Muscle layer of duodenum (tissue), 2 donors: Measurements from ENCODE around the gene FANCB.
A peak's percentile ranks its signal among the peaks of the same experiment; 100 is the strongest.

ENCODE experiments used
- H3K27ac ChIP-seq: one replicate; pipeline ENCODE4 v1.7.0; 2013; ENCODE audit warnings: mild to moderate bottlenecking, low read length
- H3K27me3 ChIP-seq: one replicate; pipeline ENCODE4 v1.7.0; 2013; ENCODE audit warnings: low read depth, mild to moderate bottlenecking, control low read depth, low read length
- H3K36me3 ChIP-seq, 2 donors: one replicate each; pipeline ENCODE4 v1.7.0; 2013; ENCODE audit warnings: low read length in 2 of 2, control low read depth in 1 of 2, mild to moderate bottlenecking in 1 of 2; ENCODE audit not compliant: insufficient read depth in 2 of 2, control insufficient read depth in 1 of 2
- H3K4me1 ChIP-seq, 2 donors: one replicate each; pipeline ENCODE4 v1.7.0; 2013; ENCODE audit warnings: low read length in 2 of 2, mild to moderate bottlenecking in 2 of 2, control low read depth in 1 of 2, moderate library complexity in 1 of 2; ENCODE audit not compliant: insufficient read depth in 2 of 2, control insufficient read depth in 1 of 2
- H3K4me3 ChIP-seq, 2 donors: one replicate each; pipeline ENCODE4 v1.7.0; 2013; ENCODE audit warnings: low read length in 2 of 2, low read depth in 1 of 2, mild to moderate bottlenecking in 1 of 2
- H3K9me3 ChIP-seq, 2 donors: one replicate each; pipeline ENCODE4 v1.7.0; 2013; ENCODE audit warnings: low read length in 2 of 2, control low read depth in 1 of 2, mild to moderate bottlenecking in 1 of 2; ENCODE audit not compliant: control insufficient read depth in 1 of 2
- donor health status: healthy.

FANCB gene

DNA sequence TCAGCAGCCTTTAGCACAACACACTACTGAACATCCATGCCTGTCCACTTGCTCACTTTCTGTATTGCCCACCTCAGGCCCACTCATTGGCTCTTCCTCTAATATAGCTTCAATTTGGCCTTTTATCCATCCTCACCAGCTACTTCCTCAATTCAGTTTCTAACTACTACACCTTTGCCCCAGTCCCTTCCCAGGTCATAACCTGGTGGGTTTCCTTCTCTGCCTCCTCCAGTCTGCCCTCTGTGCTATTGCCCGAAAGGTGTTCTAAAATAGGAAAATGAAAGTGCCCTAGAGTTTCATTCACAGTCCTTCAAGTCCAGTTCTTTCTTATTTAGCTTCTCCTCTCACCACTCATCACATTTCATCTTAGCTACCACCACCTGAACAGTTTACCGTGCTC is 23.4 kb upstream of the FANCB start:
- Histone ChIP-seq H3K9me3 (no peaks in the 10 kb centered on the region), H3K27me3 (no peaks in the 10 kb centered on the region), H3K27ac (no peak overlapping the region), H3K4me1 (no peaks in the 10 kb centered on the region), H3K4me3 (no peak overlapping the region), H3K36me3 (peaks cover 0 to 6% of the 10 kb centered on the region in 2 donors)

GRCh38 chrX:14886252-14886651 is 13.4 kb upstream of the FANCB start:
- H3K9me3 ChIP-seq, result no peaks in the 10 kb centered on the region
- no peaks in the 10 kb centered on the region for H3K27me3 ChIP-seq
- H3K4me1 ChIP-seq, result no peaks in the 10 kb centered on the region
- no peaks in the 10 kb centered on the region for H3K36me3 ChIP-seq
- H3K27ac ChIP-seq, result no peak overlapping the region
- no peak overlapping the region for H3K4me3 ChIP-seq

DNA sequence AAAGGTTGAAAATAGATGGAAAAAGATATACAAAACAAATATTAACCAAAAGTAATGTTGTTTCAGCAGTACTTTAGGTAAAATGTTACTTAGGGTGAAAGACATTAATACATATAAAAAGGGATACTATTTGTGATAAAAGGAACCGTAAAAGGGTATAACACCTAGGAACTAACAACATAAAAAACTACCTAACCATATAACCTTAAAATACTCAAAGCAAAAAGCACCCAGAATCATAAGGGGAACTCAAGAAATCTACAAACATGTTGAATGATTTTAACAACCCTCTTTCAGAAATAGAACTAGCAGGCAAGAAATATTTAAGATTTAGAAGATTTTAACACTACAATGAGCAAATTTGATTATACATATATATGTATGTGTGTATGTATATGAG is 11.8 kb upstream of the FANCB start:
- Histone ChIP-seq H3K27ac (no peak overlapping the region), H3K36me3 (no peaks in the 10 kb centered on the region), H3K9me3 (no peaks in the 10 kb centered on the region), H3K27me3 (no peaks in the 10 kb centered on the region), H3K4me1 (no peaks in the 10 kb centered on the region), H3K4me3 (no peak overlapping the region)

DNA sequence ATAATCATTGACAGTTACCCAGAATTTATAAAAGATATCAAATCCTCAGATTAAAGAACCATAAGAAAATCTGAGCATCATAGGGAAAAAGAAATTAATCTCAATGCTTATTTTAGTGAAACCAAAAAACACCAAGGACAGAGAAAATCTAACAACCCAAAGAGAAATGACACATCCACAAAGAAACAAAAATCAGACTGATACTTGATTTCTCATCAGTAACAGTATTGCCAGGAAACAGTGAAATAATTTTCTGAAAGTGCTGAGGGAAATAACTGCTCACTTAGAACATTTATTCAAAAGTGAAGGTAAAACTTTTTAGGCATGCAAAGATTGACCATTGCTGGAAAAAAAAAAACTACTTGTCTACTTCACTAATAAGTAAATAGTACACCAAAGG is 11.0 kb upstream of the FANCB start:
- H3K36me3 ChIP-seq, result no peaks in the 10 kb centered on the region
- peaks cover 0 to 3% of the 10 kb centered on the region in 2 donors for H3K4me1 ChIP-seq
- H3K27ac ChIP-seq, result no peak overlapping the region
- H3K27me3 ChIP-seq, result no peaks in the 10 kb centered on the region
- no peak overlapping the region for H3K4me3 ChIP-seq
- H3K9me3 ChIP-seq, result no peaks in the 10 kb centered on the region

DNA sequence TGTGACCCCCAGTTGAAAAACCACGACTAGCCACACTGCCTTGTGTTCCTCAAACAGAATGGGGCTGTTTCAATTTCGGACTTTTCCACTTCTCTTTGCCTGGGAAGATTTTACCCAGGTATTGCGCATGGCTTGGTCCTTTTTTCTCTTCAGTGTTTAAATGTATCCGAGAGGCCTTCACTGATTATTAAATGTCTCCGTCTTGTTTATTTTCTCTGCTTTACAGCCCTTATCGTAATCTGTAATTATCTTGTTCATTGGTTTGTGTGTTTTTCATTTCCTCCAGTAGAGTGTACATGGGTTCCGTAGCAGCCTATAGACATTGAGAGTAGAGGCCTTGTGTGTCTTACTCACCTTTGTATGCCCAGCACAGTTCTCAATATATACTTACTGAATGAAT is 2.8 kb upstream of the FANCB start:
- H3K4me1 ChIP-seq, result peaks cover 0 to 10% of the 10 kb centered on the region in 2 donors
- no peak overlapping the region for H3K27ac ChIP-seq
- no peaks in the 10 kb centered on the region for H3K36me3 ChIP-seq
- H3K4me3 ChIP-seq, result no peak overlapping the region
- no peaks in the 10 kb centered on the region for H3K9me3 ChIP-seq
- no peaks in the 10 kb centered on the region for H3K27me3 ChIP-seq

DNA sequence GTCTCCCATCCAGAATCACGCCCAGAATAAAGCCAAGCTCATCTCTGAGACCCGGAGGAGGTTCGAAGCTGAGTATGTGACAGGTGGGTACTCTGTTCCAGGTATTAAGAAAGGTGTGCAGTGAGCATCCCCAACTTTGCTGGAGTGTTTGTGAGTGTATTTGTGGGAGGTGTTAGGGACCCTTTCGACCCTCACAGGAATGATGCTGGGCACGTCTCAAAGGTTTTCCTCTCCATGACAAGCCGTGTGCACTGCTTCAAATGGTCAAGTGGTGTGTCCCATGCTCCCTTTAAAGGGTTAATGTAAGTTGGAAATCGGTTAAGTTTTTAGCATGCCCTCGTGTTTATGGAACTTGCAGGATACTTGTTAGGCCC is 794 bp upstream of the FANCB start:
- Histone ChIP-seq H3K9me3 (no peaks in the 10 kb centered on the region), H3K4me3 (peak overlapping the region; percentile 74 to 86), H3K36me3 (no peaks in the 10 kb centered on the region), H3K27ac (peak overlapping the region; percentile 71), H3K4me1 (peaks cover 0 to 6% of the 10 kb centered on the region in 2 donors), H3K27me3 (no peaks in the 10 kb centered on the region)

GRCh38 chrX:14872355-14872754 is 514 bp downstream of the FANCB start:
- Histone ChIP-seq H3K27ac (no peak overlapping the region), H3K4me3 (peak overlapping the region in 1 of 2 donors; percentile 62), H3K36me3 (no peaks in the 10 kb centered on the region), H3K4me1 (peaks cover 0 to 6% of the 10 kb centered on the region in 2 donors), H3K9me3 (peaks cover 0 to under 1% of the 10 kb centered on the region in 2 donors), H3K27me3 (no peaks in the 10 kb centered on the region)

DNA sequence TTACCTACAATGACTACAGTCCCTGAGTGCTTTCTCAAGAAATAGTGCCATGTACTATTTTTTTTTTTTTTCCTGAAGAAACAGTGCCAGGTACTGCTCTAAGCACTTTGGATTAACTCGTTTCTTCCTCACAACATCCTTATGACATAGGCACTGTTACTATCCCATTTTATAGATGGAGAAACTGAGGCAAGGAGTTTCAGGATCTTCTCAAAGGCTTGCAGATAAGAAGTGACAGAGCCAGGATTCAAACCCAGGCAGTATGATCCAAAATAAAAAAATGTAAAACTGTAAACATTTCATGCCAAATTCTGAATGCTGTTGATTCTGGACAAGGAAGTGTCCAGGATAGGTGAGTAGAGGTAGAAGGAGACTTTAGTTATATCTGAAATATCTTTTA is 1.1 kb downstream of the FANCB start:
- H3K27ac ChIP-seq, result no peak overlapping the region
- H3K36me3 ChIP-seq, result no peaks in the 10 kb centered on the region
- peaks cover 0 to 5% of the 10 kb centered on the region in 2 donors for H3K9me3 ChIP-seq
- peaks cover 0 to 6% of the 10 kb centered on the region in 2 donors for H3K4me1 ChIP-seq
- H3K27me3 ChIP-seq, result no peaks in the 10 kb centered on the region
- H3K4me3 ChIP-seq, result no peak overlapping the region

DNA sequence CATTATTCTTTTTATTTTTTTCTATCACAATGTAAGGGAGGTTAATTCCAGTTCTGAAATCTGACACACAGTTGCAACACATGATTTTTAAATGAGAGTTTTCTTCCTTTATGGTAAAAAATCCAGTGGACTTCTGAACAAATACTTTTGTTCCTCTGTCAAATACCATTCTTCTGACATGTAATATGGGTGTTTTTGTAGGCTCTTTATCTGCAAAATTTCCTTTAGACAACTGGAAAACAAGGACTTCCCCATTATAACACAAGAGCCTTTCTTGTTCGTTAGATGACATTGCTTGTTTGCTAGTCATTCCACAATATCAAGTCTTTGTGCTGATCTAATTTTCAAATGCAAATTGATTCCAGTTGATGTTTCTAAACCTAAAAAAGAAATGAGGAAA is 7.7 kb downstream of the FANCB start:
- Histone ChIP-seq H3K36me3 (no peaks in the 10 kb centered on the region), H3K4me3 (no peak overlapping the region), H3K27me3 (no peaks in the 10 kb centered on the region), H3K27ac (no peak overlapping the region), H3K4me1 (no peaks in the 10 kb centered on the region), H3K9me3 (peaks cover 0 to 5% of the 10 kb centered on the region in 2 donors)

DNA sequence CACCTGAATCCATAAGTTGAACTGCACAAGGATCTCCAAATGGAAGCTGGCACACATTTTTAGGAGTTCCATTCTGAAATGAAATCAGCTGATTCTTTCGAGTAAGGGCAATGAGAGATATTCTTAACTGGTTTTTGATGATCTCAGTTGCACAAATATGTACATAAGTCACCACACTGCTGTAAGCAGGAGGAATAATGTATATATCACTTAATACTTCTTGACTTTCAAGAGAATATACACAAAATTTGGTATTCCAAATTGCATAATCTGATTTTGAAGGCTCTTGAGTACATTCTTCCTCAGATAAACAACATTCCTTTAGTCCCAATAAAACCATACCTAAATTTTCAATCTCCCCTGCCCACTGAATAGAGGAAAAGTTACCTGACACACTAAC is 8.2 kb downstream of the FANCB start:
- Histone ChIP-seq H3K27ac (no peak overlapping the region), H3K4me3 (no peak overlapping the region), H3K4me1 (no peaks in the 10 kb centered on the region), H3K36me3 (no peaks in the 10 kb centered on the region), H3K27me3 (no peaks in the 10 kb centered on the region), H3K9me3 (peaks cover 0 to 5% of the 10 kb centered on the region in 2 donors)

GRCh38 chrX:14851526-14851925 is 21.3 kb downstream of the FANCB start:
- Histone ChIP-seq H3K4me1 (no peaks in the 10 kb centered on the region), H3K27ac (no peak overlapping the region), H3K36me3 (no peaks in the 10 kb centered on the region), H3K4me3 (no peak overlapping the region), H3K9me3 (no peaks in the 10 kb centered on the region), H3K27me3 (no peaks in the 10 kb centered on the region)

GRCh38 chrX:14843666-14844065 is 29.2 kb downstream of the FANCB start:
- no peak overlapping the region for H3K4me3 ChIP-seq
- no peaks in the 10 kb centered on the region for H3K9me3 ChIP-seq
- no peak overlapping the region for H3K27ac ChIP-seq
- no peaks in the 10 kb centered on the region for H3K36me3 ChIP-seq
- H3K4me1 ChIP-seq, result no peaks in the 10 kb centered on the region
- no peaks in the 10 kb centered on the region for H3K27me3 ChIP-seq
